ENCODE measurements around the gene KIFC1.
"Not testable (repeated sequence)": the region's sequence is repeated elsewhere in the genome, so short reads cannot be mapped to it uniquely, and the experiment has no call there.

KIFC1 gene

GRCh38 chr6:33377171-33377570 lies 14.5 kb upstream of the KIFC1 start:
- no peak for DNase-seq

- not testable (repeated sequence) for DNase-seq
Measured at GRCh38 chr6:33379184-33379583, 12.4 kb upstream of the KIFC1 start.

GRCh38 chr6:33380272-33380981 lies 11.2 kb upstream of the KIFC1 start:
- no peak for DNase-seq

GRCh38 chr6:33383427-33384185 lies 8.0 kb upstream of the KIFC1 start:
- DNase-seq = no peak

- DNase-seq = no peak
Measured at GRCh38 chr6:33384581-33385020, 7.0 kb upstream of the KIFC1 start.

GRCh38 chr6:33390173-33390572 lies 1.4 kb upstream of the KIFC1 start:
- no peak for DNase-seq

GRCh38 chr6:33390767-33391277 lies 801 bp upstream of the KIFC1 start:
- no peak for DNase-seq

GRCh38 chr6:33391922-33392594 lies 435 bp downstream of the KIFC1 start:
- no peak for DNase-seq

- no peak for DNase-seq
Measured at GRCh38 chr6:33392595-33392948, 949 bp downstream of the KIFC1 start.

GRCh38 chr6:33392979-33393378 lies 1.4 kb downstream of the KIFC1 start:
- no peak for DNase-seq

GRCh38 chr6:33397541-33397940 lies 5.9 kb downstream of the KIFC1 start:
- no peak for DNase-seq

- DNase-seq = not testable (repeated sequence)
Measured at GRCh38 chr6:33398601-33399000, 7.0 kb downstream of the KIFC1 start.

- not testable (repeated sequence) for DNase-seq
Measured at GRCh38 chr6:33399881-33400280, 8.3 kb downstream of the KIFC1 start.

GRCh38 chr6:33404884-33405283 lies 13.3 kb downstream of the KIFC1 start:
- DNase-seq = no peak

- no peak for DNase-seq
Measured at GRCh38 chr6:33405386-33405940, 13.8 kb downstream of the KIFC1 start.

GRCh38 chr6:33406126-33406525 lies 14.5 kb downstream of the KIFC1 start:
- no peak for DNase-seq

GRCh38 chr6:33407132-33407718 lies 15.6 kb downstream of the KIFC1 start:
- no peak for DNase-seq

- DNase-seq = peak; percentile 93
Measured at GRCh38 chr6:33410050-33410710, 18.6 kb downstream of the KIFC1 start.

GRCh38 chr6:33410711-33411631 lies 19.3 kb downstream of the KIFC1 start, which contains the start of gene PHF1:
TSS of gene PHF1 (plus strand) at chr6:33411014. CDS start at chr6:33412264, 1,250 bp downstream.
- no peak for DNase-seq

GRCh38 chr6:33411632-33412005 lies 20.0 kb downstream of the KIFC1 start:
- DNase-seq = no peak
